ENCODE results near the gene MATR3. TPM values are rescaled to one million over a fixed set of nuclear protein-coding genes. Genes with fewer than 3 reads are reported as not detected.

The MATR3 gene
- total RNA-seq, 1 donor from 2014 or later: 169 TPM

DNA sequence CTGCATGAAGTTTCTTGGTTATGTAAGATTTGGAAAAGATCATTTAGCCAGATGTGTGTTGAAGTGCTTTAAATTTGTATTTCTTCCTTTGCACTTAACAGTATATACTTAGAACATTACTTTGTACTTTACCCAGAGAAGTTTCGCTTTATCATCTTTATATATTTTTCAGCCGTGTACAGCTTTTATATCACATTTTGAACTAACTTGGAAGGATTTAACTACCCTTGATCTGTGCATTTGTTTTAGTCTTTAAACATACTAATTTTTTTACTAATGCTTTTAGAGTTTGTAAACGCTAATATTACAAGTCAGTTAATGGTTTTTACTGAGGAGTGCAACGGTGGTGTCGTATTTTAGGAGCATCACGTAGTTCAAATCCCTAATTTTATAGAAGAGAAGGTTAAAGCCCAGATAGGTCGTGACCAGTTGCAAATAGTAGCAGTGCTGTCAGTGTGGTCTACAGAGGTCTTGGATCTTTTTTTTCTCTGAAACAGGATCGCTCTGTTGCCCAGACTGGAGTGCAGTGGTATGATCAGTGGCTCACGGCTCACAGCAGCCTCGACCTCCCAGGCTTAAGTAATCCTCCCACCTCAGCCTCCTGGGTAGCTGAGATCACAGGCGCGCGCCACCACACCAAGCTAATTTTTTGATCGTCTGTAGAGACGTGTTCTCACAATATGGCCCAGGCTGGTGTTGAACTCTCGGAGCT is 2.0 kb downstream of the MATR3 start:
- Histone ChIP-seq H3K4me1 (ENCODE audit: control insufficient read depth in 3 of 3, insufficient read depth in 3 of 3, low read length in 3 of 3) (peaks cover 41 to 51% (median 44%) of the 10 kb centered on the region in 3 donors), H3K36me3 (ENCODE audit: control insufficient read depth in 3 of 3, insufficient read depth in 3 of 3, low read length in 3 of 3) (no peaks in the 10 kb centered on the region), H3K27ac (ENCODE audit: low read depth, low read length) (peak overlapping the region; percentile 100), H3K9me3 (ENCODE audit: control insufficient read depth in 3 of 3, low read length in 3 of 3) (no peaks in the 10 kb centered on the region), H3K27me3 (ENCODE audit: control insufficient read depth in 3 of 3, insufficient read depth in 3 of 3, low read length in 3 of 3) (no peaks in the 10 kb centered on the region), H3K9ac (ENCODE audit: low read depth in 1 of 3, low read length in 3 of 3) (peak overlapping the region; percentile 99), H3K4me3 (ENCODE audit: low read length in 3 of 3) (peak overlapping the region; percentile 80 to 99 (median 96))

DNA sequence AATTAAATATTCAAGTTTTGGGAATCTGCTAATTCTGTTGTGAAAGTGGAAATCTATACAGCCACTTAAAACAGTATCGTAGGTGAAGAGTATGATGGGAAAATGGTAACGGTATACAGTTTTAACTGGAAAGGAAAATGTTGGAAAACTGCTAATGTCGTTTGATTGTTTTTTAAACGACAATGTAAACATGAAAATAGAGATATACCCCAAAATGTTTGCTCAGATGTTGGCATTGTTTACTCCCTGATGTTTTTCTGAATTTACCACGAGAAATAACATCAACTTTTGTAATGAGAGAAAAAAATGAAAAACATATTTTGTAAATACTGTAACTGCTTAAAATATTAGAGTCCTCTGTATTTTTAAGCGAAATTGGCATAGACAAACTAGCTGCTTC is 2.7 kb downstream of the MATR3 start:
- no peaks in the 10 kb centered on the region for H3K9me3 ChIP-seq (ENCODE audit: control insufficient read depth in 3 of 3, low read length in 3 of 3)
- H3K27me3 ChIP-seq (ENCODE audit: control insufficient read depth in 3 of 3, insufficient read depth in 3 of 3, low read length in 3 of 3): no peaks in the 10 kb centered on the region
- H3K27ac ChIP-seq (ENCODE audit: low read depth, low read length): no peak overlapping the region
- peak overlapping the region in 1 of 3 donors; percentile 99 for H3K4me3 ChIP-seq (ENCODE audit: low read length in 3 of 3)
- peaks cover 41 to 55% (median 44%) of the 10 kb centered on the region in 3 donors for H3K4me1 ChIP-seq (ENCODE audit: control insufficient read depth in 3 of 3, insufficient read depth in 3 of 3, low read length in 3 of 3)
- H3K9ac ChIP-seq (ENCODE audit: low read depth in 1 of 3, low read length in 3 of 3): peak overlapping the region in 1 of 3 donors; percentile 20
- H3K36me3 ChIP-seq (ENCODE audit: control insufficient read depth in 3 of 3, insufficient read depth in 3 of 3, low read length in 3 of 3): peaks cover 0 to 2% (median 0%) of the 10 kb centered on the region in 3 donors

DNA sequence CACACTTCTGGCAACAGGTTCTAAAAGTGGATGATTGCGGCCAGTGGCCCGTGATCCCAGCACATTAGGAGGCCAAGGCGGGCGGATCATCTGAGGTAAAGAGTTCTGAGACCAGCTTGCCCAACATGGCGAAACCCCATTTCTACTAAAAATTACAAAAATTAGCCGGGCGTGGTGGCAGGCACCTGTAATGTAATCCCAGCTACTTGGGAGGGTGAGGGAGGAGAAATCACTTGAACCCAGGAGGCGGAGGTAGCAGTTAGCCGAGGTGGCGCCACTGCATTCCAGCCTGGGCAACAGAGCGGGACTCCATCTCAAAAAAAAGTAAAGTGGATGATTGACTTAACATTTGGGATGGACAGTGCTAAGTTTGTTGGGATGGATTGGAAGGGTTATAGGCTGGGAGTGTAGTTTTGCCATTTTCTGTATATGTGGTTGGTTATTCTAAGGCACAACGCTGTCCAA is 3.4 kb downstream of the MATR3 start:
- Histone ChIP-seq H3K36me3 (ENCODE audit: control insufficient read depth in 3 of 3, insufficient read depth in 3 of 3, low read length in 3 of 3) (peaks cover 0 to 2% (median 0%) of the 10 kb centered on the region in 3 donors), H3K4me1 (ENCODE audit: control insufficient read depth in 3 of 3, insufficient read depth in 3 of 3, low read length in 3 of 3) (peaks cover 44 to 59% (median 46%) of the 10 kb centered on the region in 3 donors), H3K27ac (ENCODE audit: low read depth, low read length) (peak overlapping the region; percentile 43), H3K27me3 (ENCODE audit: control insufficient read depth in 3 of 3, insufficient read depth in 3 of 3, low read length in 3 of 3) (no peaks in the 10 kb centered on the region), H3K9me3 (ENCODE audit: control insufficient read depth in 3 of 3, low read length in 3 of 3) (no peaks in the 10 kb centered on the region), H3K9ac (ENCODE audit: low read depth in 1 of 3, low read length in 3 of 3) (peak overlapping the region in 2 of 3 donors; percentile 5 to 25), H3K4me3 (ENCODE audit: low read length in 3 of 3) (peak overlapping the region in 2 of 3 donors; percentile 23 to 30)

DNA sequence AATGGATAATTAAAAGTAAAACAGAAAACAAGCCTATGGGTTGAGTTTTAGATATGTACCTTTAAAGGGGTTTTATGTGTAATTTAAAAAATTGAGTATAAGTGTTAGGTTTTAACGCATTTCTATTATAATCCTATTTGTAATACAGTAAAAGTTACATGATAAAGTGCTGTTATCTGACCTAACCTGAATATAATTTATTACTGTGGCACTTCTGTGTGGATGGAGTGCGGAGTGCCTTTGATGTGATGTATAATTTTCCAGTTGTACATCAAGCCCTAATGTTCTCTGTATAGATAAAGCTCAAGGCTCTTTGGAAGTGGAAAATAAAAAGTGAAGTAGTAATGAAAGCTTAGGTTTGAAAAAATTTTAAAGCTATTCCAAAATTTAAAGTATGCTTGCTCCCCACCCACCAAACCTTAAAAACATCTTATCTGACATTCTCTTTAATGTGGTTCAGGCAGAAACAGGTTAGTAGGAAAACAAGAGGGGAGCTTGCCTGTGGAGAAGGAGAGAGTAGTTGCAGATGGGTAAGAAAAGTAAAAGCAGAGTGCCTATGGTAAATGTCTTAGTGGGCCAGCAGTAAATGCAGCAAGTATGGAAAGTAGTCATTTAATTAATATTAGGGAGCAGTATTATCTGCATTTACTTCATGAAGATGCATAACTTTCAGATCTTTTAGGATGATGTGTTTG is 4.0 kb downstream of the MATR3 start:
- Histone ChIP-seq H3K36me3 (ENCODE audit: control insufficient read depth in 3 of 3, insufficient read depth in 3 of 3, low read length in 3 of 3) (peaks cover 0 to 2% (median 0%) of the 10 kb centered on the region in 3 donors), H3K27ac (ENCODE audit: low read depth, low read length) (no peak overlapping the region), H3K4me3 (ENCODE audit: low read length in 3 of 3) (peak overlapping the region in 1 of 3 donors; percentile 30), H3K4me1 (ENCODE audit: control insufficient read depth in 3 of 3, insufficient read depth in 3 of 3, low read length in 3 of 3) (peaks cover 49 to 64% (median 51%) of the 10 kb centered on the region in 3 donors), H3K9ac (ENCODE audit: low read depth in 1 of 3, low read length in 3 of 3) (no peak overlapping the region), H3K9me3 (ENCODE audit: control insufficient read depth in 3 of 3, low read length in 3 of 3) (no peaks in the 10 kb centered on the region), H3K27me3 (ENCODE audit: control insufficient read depth in 3 of 3, insufficient read depth in 3 of 3, low read length in 3 of 3) (no peaks in the 10 kb centered on the region)

DNA sequence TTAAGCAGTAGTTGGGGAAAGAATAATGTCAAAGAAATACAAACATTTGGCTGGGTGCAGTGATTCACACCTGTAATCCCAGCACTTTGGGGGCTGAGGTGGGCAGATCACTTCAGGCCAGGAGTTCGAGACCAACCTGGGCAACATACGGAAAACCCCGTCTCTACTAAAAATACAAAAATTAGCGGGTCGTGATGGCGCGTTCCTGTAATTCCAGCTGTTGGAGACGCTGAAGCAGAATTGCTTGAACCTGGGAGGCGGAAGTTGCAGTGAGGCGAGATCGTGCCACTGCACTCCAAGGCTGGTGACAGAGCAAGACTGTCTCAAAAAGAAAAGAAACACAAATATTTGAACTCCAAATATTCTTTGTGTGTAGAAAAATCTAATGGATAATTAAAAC is 4.7 kb downstream of the MATR3 start:
- peak overlapping the region in 1 of 3 donors; percentile 10 for H3K4me3 ChIP-seq (ENCODE audit: low read length in 3 of 3)
- H3K27ac ChIP-seq (ENCODE audit: low read depth, low read length): no peak overlapping the region
- H3K4me1 ChIP-seq (ENCODE audit: control insufficient read depth in 3 of 3, insufficient read depth in 3 of 3, low read length in 3 of 3): peaks cover 46 to 62% (median 53%) of the 10 kb centered on the region in 3 donors

DNA sequence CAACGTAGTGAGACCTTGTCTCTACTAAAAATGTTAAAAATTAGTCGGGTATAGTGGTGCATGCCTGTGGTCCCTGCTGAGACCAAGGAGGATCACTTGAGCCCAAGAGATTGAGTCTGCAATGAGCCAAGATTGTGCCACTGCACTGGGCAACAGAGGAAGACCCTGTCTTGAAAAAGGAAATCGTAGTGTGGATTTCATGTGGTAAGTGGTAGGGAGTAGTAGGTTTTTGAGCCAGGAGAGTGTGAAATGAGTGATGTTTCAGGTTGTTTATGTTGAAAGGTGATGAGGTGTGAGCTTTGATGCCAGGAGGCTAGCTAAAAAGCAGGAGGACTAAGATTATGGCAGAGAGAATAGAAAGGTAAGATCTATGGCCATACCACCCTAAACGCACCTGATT is 5.9 kb downstream of the MATR3 start:
- Histone ChIP-seq H3K9ac (ENCODE audit: low read depth in 1 of 3, low read length in 3 of 3) (no peak overlapping the region), H3K4me3 (ENCODE audit: low read length in 3 of 3) (no peak overlapping the region), H3K27me3 (ENCODE audit: control insufficient read depth in 3 of 3, insufficient read depth in 3 of 3, low read length in 3 of 3) (no peaks in the 10 kb centered on the region), H3K9me3 (ENCODE audit: control insufficient read depth in 3 of 3, low read length in 3 of 3) (no peaks in the 10 kb centered on the region), H3K36me3 (ENCODE audit: control insufficient read depth in 3 of 3, insufficient read depth in 3 of 3, low read length in 3 of 3) (peaks cover 0 to 2% (median 0%) of the 10 kb centered on the region in 3 donors), H3K27ac (ENCODE audit: low read depth, low read length) (no peak overlapping the region), H3K4me1 (ENCODE audit: control insufficient read depth in 3 of 3, insufficient read depth in 3 of 3, low read length in 3 of 3) (peaks cover 54 to 70% (median 57%) of the 10 kb centered on the region in 3 donors)

More for the DNA sequence above, 4.7 kb downstream of the MATR3 start:
- Histone ChIP-seq H3K27me3 (ENCODE audit: control insufficient read depth in 3 of 3, insufficient read depth in 3 of 3, low read length in 3 of 3) (no peaks in the 10 kb centered on the region), H3K9ac (ENCODE audit: low read depth in 1 of 3, low read length in 3 of 3) (no peak overlapping the region), H3K36me3 (ENCODE audit: control insufficient read depth in 3 of 3, insufficient read depth in 3 of 3, low read length in 3 of 3) (peaks cover 0 to 2% (median 0%) of the 10 kb centered on the region in 3 donors), H3K9me3 (ENCODE audit: control insufficient read depth in 3 of 3, low read length in 3 of 3) (no peaks in the 10 kb centered on the region)

DNA sequence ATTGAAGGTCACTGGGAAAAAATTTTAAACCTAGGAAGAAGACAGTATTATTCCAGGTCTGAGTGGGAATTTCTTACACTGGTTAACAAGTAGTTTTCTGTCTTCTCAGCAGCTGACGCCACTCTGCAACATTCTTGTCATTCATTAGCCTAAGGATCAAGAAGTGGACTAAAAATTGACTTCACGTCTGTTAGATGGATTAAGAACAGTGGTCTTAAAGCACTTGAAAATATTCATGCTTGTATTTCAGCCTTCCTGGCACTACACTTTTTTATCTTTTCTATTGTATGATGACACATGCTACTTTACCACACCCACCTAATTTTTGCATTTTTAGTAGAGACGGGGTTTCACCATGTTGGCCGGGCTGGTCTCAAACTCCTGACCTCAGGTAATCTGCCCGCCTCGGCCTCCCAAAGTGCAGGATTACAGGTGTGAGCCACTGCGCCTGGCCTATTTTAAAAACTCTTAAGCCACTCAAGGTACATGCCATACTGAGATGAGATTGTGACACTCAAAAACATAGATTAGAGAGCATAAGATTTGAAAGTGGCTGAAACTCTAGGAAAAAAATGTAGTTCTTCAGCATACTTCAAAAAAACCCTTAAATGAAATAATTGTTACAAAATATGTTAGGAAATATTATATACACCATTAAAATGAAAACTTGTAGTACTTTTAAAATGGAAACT is 8.4 kb downstream of the MATR3 start:
- Histone ChIP-seq H3K9me3 (ENCODE audit: control insufficient read depth in 3 of 3, low read length in 3 of 3) (no peaks in the 10 kb centered on the region), H3K4me3 (ENCODE audit: low read length in 3 of 3) (no peak overlapping the region), H3K36me3 (ENCODE audit: control insufficient read depth in 3 of 3, insufficient read depth in 3 of 3, low read length in 3 of 3) (peaks cover 0 to 2% (median 0%) of the 10 kb centered on the region in 3 donors), H3K4me1 (ENCODE audit: control insufficient read depth in 3 of 3, insufficient read depth in 3 of 3, low read length in 3 of 3) (peaks cover 40 to 62% (median 50%) of the 10 kb centered on the region in 3 donors), H3K27me3 (ENCODE audit: control insufficient read depth in 3 of 3, insufficient read depth in 3 of 3, low read length in 3 of 3) (no peaks in the 10 kb centered on the region), H3K9ac (ENCODE audit: low read depth in 1 of 3, low read length in 3 of 3) (no peak overlapping the region), H3K27ac (ENCODE audit: low read depth, low read length) (no peak overlapping the region)

DNA sequence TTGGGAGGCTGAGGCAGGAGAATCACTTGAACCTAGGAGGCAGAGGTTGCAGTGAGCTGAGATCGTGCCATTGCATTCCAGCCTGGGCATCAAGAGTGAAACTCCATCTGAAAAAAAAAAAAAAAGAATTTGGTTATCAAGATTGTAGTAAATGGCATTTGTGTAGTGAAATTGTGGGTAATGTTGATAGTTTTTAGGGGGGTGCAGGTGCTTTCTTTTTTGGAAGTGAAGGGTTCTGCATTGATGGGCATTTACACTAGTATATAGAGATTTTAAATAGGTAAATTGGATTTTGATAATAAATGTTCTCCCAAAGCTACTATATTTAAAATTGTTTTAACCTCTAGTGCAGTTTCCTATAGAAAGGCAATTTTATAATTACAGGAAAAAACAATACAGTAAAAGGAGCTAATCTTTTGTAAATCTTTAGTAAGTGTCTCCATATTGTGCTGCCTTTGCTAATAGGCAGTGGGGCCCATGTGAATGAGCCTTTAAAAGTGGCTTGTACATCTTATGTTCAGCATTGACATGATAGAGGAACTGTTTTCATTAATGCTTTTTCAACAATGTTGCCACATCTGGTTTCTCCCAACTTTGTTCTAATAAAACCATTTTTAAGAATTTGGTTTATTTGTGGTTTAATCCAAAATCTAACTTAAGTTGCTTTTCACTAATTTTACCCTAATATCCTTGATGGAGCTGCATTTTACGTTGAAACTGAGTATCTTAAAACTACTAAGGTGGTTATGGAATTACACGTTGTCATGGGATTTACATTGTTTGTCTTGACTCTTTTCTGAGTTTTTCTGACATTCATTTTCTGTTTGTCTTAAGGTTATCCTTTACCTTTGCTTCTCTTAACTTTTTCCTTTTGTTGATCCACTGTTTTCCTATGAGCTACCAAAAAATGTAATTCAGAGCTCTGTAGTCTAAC is 11.1 kb downstream of the MATR3 start:
- no peak overlapping the region for H3K9ac ChIP-seq (ENCODE audit: low read depth in 1 of 3, low read length in 3 of 3)
- peaks cover 0 to 2% (median 0%) of the 10 kb centered on the region in 3 donors for H3K36me3 ChIP-seq (ENCODE audit: control insufficient read depth in 3 of 3, insufficient read depth in 3 of 3, low read length in 3 of 3)
- H3K9me3 ChIP-seq (ENCODE audit: control insufficient read depth in 3 of 3, low read length in 3 of 3): no peaks in the 10 kb centered on the region
- H3K4me1 ChIP-seq (ENCODE audit: control insufficient read depth in 3 of 3, insufficient read depth in 3 of 3, low read length in 3 of 3): peaks cover 32 to 58% (median 37%) of the 10 kb centered on the region in 3 donors
- no peaks in the 10 kb centered on the region for H3K27me3 ChIP-seq (ENCODE audit: control insufficient read depth in 3 of 3, insufficient read depth in 3 of 3, low read length in 3 of 3)
- H3K27ac ChIP-seq (ENCODE audit: low read depth, low read length): no peak overlapping the region
- H3K4me3 ChIP-seq (ENCODE audit: low read length in 3 of 3): no peak overlapping the region

DNA sequence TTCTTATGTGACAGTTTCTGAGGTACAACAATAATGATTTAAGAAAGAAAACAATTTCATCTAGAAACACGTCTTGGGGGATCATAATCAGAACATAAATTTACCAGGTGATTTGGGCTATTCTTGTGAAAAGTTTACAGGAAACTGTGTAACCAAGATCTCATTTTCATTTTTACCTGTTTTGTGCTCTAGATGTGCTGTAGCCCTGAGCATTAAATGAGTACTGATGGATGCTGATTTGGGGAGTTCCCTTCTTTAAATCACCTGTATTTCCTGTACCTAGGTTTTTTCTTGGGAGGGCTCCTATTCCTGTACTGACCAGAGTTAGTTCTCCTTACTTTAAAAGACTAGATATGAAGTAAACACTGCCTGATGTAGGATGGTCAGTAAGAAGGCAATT is 12.7 kb downstream of the MATR3 start:
- peaks cover 29 to 53% (median 37%) of the 10 kb centered on the region in 3 donors for H3K4me1 ChIP-seq (ENCODE audit: control insufficient read depth in 3 of 3, insufficient read depth in 3 of 3, low read length in 3 of 3)
- H3K36me3 ChIP-seq (ENCODE audit: control insufficient read depth in 3 of 3, insufficient read depth in 3 of 3, low read length in 3 of 3): no peaks in the 10 kb centered on the region
- H3K27ac ChIP-seq (ENCODE audit: low read depth, low read length): no peak overlapping the region
- H3K9me3 ChIP-seq (ENCODE audit: control insufficient read depth in 3 of 3, low read length in 3 of 3): no peaks in the 10 kb centered on the region
- no peaks in the 10 kb centered on the region for H3K27me3 ChIP-seq (ENCODE audit: control insufficient read depth in 3 of 3, insufficient read depth in 3 of 3, low read length in 3 of 3)
- no peak overlapping the region for H3K9ac ChIP-seq (ENCODE audit: low read depth in 1 of 3, low read length in 3 of 3)
- no peak overlapping the region for H3K4me3 ChIP-seq (ENCODE audit: low read length in 3 of 3)
